Measurements from ENCODE around the gene CISTR.

The CISTR gene

DNA sequence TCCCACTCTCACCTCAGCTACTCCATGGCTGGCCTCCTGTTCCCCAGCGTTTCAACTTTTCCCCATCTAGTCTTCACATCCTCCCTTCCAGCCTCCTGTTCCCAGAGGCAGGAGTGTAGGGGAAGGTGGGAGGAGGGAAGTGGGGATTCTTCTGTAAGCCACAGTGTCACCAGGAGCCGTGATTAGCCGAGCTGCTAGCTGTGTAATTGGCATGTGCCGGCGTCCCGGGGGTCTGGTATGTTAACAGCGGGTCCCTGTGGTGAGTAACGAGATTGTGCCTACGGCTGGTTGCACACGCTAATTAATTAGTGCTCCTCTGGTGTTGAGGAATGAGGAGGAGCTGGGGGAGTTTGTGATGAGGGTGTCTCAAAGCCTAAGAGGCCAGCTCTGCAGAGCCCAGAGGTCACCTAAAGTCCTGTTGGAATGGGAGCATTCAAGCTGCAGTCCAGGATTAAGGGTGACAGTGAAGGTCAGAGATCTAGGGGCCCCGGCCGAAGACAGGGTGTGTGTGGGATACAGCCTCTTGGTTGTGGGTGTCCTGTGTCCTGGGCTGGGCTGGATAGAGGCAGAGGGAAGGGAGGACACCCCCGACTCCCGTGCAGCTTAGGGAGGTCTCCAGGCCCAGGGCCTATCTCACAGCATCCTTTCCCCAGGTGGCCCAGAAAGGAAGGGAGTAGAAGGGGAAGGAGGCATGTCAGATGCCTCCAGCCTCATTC, 14.5 kb downstream of the CISTR start:
- no peak overlapping the region for H4K91ac ChIP-seq (ENCODE audit: low read depth, low read length, poor library complexity)
- H2BK5ac ChIP-seq (ENCODE audit: low read length): no peak overlapping the region
- peaks cover 3 to 88% (median 40%) of the 10 kb centered on the region in 3 experiments for H3K27me3 ChIP-seq (ENCODE audit: control insufficient read depth in 3 of 3, insufficient read depth in 3 of 3, low read depth in 1 of 3, low read length in 3 of 3)
- no peak overlapping the region for H3K4me2 ChIP-seq (ENCODE audit: insufficient read depth, low read length, poor library complexity, severe bottlenecking)
- no peak overlapping the region for H3K27ac ChIP-seq (replicated peaks; ENCODE audit: low read length)
- no peak overlapping the region for H4K8ac ChIP-seq (ENCODE audit: low read depth, low read length)
- no peaks in the 10 kb centered on the region for H3K36me3 ChIP-seq (replicated peaks in 1 of 2; ENCODE audit: control insufficient read depth in 2 of 2, insufficient read depth in 2 of 2, low read length in 2 of 2)
- H3K18ac ChIP-seq (ENCODE audit: low read length): peak overlapping the region; percentile 88
- H3K9me3 ChIP-seq (replicated peaks in 1 of 2; ENCODE audit: control insufficient read depth in 2 of 2, insufficient read depth in 1 of 2, low read depth in 1 of 2, low read length in 2 of 2): peaks cover 0 to 2% of the 10 kb centered on the region in 2 donors
- WGBS, 2 donors (ENCODE audit: extremely low coverage in 2 of 2, insufficient read length in 2 of 2, insufficient replicate concordance in 1 of 2): no CpG with 5 or more reads among the region's 14 CpGs
- no peaks in the 10 kb centered on the region for H3K79me1 ChIP-seq (ENCODE audit: low read depth, low read length)
- no peak overlapping the region for H3K4ac ChIP-seq (ENCODE audit: low read length)
- H3K23ac ChIP-seq (ENCODE audit: low read depth, low read length, poor library complexity): peak overlapping the region; percentile 37
- H2BK15ac ChIP-seq (ENCODE audit: low read length): no peak overlapping the region
- no peak overlapping the region for H3K14ac ChIP-seq (ENCODE audit: low read length)
- no peak overlapping the region for H2AFZ ChIP-seq (ENCODE audit: low read length)
- H3K9ac ChIP-seq (ENCODE audit: low read depth, low read length, poor library complexity): no peak overlapping the region
- H3K4me3 ChIP-seq (ENCODE audit: low read length in 2 of 2): no peak overlapping the region
- peak overlapping the region; percentile 79 for H2AK5ac ChIP-seq (ENCODE audit: low read depth, low read length)
- DNase-seq (ENCODE audit: low spot score): peak; percentile 69
- H2BK12ac ChIP-seq (ENCODE audit: low read length): peak overlapping the region; percentile 59
- peak overlapping the region; percentile 97 for H2BK120ac ChIP-seq (ENCODE audit: low read depth, low read length)
- peaks cover 5 to 27% of the 10 kb centered on the region in 2 donors for H3K4me1 ChIP-seq (ENCODE audit: control insufficient read depth in 2 of 2, insufficient read depth in 1 of 2, low read depth in 1 of 2, low read length in 2 of 2)

DNA sequence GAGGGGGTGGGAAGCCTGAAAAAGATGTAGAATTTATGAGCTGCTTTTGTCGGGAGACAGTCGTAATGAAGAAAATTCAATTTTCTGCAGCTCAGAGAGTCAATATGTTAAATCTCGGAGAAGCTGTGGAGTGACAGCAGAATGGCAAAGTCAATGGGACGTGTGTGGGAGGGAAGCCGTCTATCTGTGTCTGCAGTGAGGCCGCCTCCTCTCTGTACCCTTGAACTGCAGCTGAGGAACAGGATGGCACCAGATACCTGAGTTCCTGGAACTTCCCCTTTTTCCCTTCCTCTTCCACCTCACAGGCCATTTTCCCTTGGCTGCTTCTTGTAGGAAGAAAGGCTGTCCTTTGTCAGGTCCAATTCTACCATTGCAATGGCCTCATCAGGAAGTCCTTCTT, 15.2 kb downstream of the CISTR start:
- no peak overlapping the region for H3K27ac ChIP-seq (replicated peaks; ENCODE audit: low read length)
- H3K18ac ChIP-seq (ENCODE audit: low read length): peak overlapping the region; percentile 6
- H3K9ac ChIP-seq (ENCODE audit: low read depth, low read length, poor library complexity): no peak overlapping the region
- H2BK5ac ChIP-seq (ENCODE audit: low read length): no peak overlapping the region
- no peak overlapping the region for H4K8ac ChIP-seq (ENCODE audit: low read depth, low read length)
- no peak overlapping the region for H2AFZ ChIP-seq (ENCODE audit: low read length)
- H3K4me2 ChIP-seq (ENCODE audit: insufficient read depth, low read length, poor library complexity, severe bottlenecking): no peak overlapping the region
- peak overlapping the region; percentile 4 for H2AK5ac ChIP-seq (ENCODE audit: low read depth, low read length)
- no peaks in the 10 kb centered on the region for H3K79me1 ChIP-seq (ENCODE audit: low read depth, low read length)
- H4K91ac ChIP-seq (ENCODE audit: low read depth, low read length, poor library complexity): no peak overlapping the region
- H3K14ac ChIP-seq (ENCODE audit: low read length): no peak overlapping the region
- H3K4me1 ChIP-seq (ENCODE audit: control insufficient read depth in 2 of 2, insufficient read depth in 1 of 2, low read depth in 1 of 2, low read length in 2 of 2): peaks cover 5 to 27% of the 10 kb centered on the region in 2 donors
- DNase-seq (ENCODE audit: low spot score): no peak
- H3K9me3 ChIP-seq (replicated peaks in 1 of 2; ENCODE audit: control insufficient read depth in 2 of 2, insufficient read depth in 1 of 2, low read depth in 1 of 2, low read length in 2 of 2): peaks cover 0 to 2% of the 10 kb centered on the region in 2 donors
- H2BK15ac ChIP-seq (ENCODE audit: low read length): no peak overlapping the region
- no peak overlapping the region for H3K4ac ChIP-seq (ENCODE audit: low read length)
- no CpG with 5 or more reads among the region's 6 CpGs for WGBS, 2 donors (ENCODE audit: extremely low coverage in 2 of 2, insufficient read length in 2 of 2, insufficient replicate concordance in 1 of 2)
- H3K27me3 ChIP-seq (ENCODE audit: control insufficient read depth in 3 of 3, insufficient read depth in 3 of 3, low read depth in 1 of 3, low read length in 3 of 3): peaks cover 3 to 86% (median 40%) of the 10 kb centered on the region in 3 experiments
- no peak overlapping the region for H2BK120ac ChIP-seq (ENCODE audit: low read depth, low read length)
- peak overlapping the region; percentile 82 for H2BK12ac ChIP-seq (ENCODE audit: low read length)
- H3K4me3 ChIP-seq (ENCODE audit: low read length in 2 of 2): no peak overlapping the region
- H3K23ac ChIP-seq (ENCODE audit: low read depth, low read length, poor library complexity): no peak overlapping the region
- no peaks in the 10 kb centered on the region for H3K36me3 ChIP-seq (replicated peaks in 1 of 2; ENCODE audit: control insufficient read depth in 2 of 2, insufficient read depth in 2 of 2, low read length in 2 of 2)

DNA sequence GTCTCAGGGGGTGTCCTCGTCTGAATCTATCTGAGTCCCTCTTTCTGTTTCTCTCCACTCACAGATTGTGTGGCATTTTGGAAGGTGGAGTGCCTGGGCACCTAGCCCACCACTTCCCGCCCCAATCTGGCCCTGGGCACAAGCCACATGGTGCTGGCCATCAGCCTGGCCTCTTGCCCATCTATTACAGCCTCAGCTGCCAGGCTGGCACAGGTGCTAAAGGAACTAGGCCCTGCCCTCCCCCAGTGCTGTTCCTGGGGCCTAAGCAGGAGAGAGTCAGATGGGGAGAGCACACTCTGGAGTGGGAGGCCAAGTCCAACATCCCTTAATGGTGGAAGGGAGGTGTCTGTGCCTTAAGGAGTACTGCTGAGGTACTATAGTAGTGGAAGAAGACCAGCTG, 16.2 kb downstream of the CISTR start:
- Histone ChIP-seq H3K4ac (ENCODE audit: low read length) (peak overlapping the region; percentile 53), H2BK15ac (ENCODE audit: low read length) (peak overlapping the region; percentile 71), H2BK12ac (ENCODE audit: low read length) (peak overlapping the region; percentile 18), H3K14ac (ENCODE audit: low read length) (no peak overlapping the region), H4K91ac (ENCODE audit: low read depth, low read length, poor library complexity) (no peak overlapping the region), H2BK5ac (ENCODE audit: low read length) (no peak overlapping the region), H2AK5ac (ENCODE audit: low read depth, low read length) (peak overlapping the region; percentile 92), H3K4me2 (ENCODE audit: insufficient read depth, low read length, poor library complexity, severe bottlenecking) (no peak overlapping the region), H3K18ac (ENCODE audit: low read length) (peak overlapping the region; percentile 56), H3K4me3 (ENCODE audit: low read length in 2 of 2) (peak overlapping the region in 1 of 2 donors; percentile 7), H3K36me3 (replicated peaks in 1 of 2; ENCODE audit: control insufficient read depth in 2 of 2, insufficient read depth in 2 of 2, low read length in 2 of 2) (no peaks in the 10 kb centered on the region), H4K8ac (ENCODE audit: low read depth, low read length) (no peak overlapping the region), H3K9ac (ENCODE audit: low read depth, low read length, poor library complexity) (no peak overlapping the region), H3K4me1 (ENCODE audit: control insufficient read depth in 2 of 2, insufficient read depth in 1 of 2, low read depth in 1 of 2, low read length in 2 of 2) (peaks cover 5 to 27% of the 10 kb centered on the region in 2 donors), H3K27ac (replicated peaks; ENCODE audit: low read length) (no peak overlapping the region), H3K79me1 (ENCODE audit: low read depth, low read length) (no peaks in the 10 kb centered on the region), H3K23ac (ENCODE audit: low read depth, low read length, poor library complexity) (no peak overlapping the region), H3K27me3 (ENCODE audit: control insufficient read depth in 3 of 3, insufficient read depth in 3 of 3, low read depth in 1 of 3, low read length in 3 of 3) (peaks cover 3 to 82% (median 37%) of the 10 kb centered on the region in 3 experiments), H3K9me3 (replicated peaks in 1 of 2; ENCODE audit: control insufficient read depth in 2 of 2, insufficient read depth in 1 of 2, low read depth in 1 of 2, low read length in 2 of 2) (no peaks in the 10 kb centered on the region), H2BK120ac (ENCODE audit: low read depth, low read length) (no peak overlapping the region), H2AFZ (ENCODE audit: low read length) (no peak overlapping the region)
- DNase-seq (ENCODE audit: low spot score): no peak
- WGBS, 2 donors (ENCODE audit: extremely low coverage in 2 of 2, insufficient read length in 2 of 2, insufficient replicate concordance in 1 of 2): no CpG with 5 or more reads among the region's 2 CpGs

DNA sequence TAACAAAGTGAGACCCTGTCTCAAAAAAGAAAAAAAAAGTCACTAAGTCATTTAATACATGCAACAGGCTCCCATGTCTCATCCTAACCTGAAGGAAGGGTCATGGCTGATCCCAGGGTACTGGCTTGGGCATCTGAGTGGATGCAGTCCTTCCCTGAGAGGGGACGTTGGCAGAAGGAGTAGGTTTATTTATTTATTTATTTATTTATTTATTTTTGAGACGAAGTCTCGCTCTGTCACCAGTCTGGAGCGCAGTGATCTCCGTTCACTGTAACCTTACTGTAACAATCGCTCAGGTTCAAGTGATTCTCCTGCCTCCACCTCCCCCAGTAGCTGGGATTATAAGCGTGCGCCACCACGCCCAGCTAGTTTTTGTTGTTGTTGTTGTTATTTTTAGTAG, 17.4 kb downstream of the CISTR start:
- Histone ChIP-seq H4K8ac (ENCODE audit: low read depth, low read length) (no peak overlapping the region), H3K9me3 (replicated peaks in 1 of 2; ENCODE audit: control insufficient read depth in 2 of 2, insufficient read depth in 1 of 2, low read depth in 1 of 2, low read length in 2 of 2) (no peaks in the 10 kb centered on the region), H3K18ac (ENCODE audit: low read length) (no peak overlapping the region), H2AK5ac (ENCODE audit: low read depth, low read length) (no peak overlapping the region), H3K36me3 (replicated peaks in 1 of 2; ENCODE audit: control insufficient read depth in 2 of 2, insufficient read depth in 2 of 2, low read length in 2 of 2) (no peaks in the 10 kb centered on the region), H2BK12ac (ENCODE audit: low read length) (no peak overlapping the region), H2BK15ac (ENCODE audit: low read length) (no peak overlapping the region), H4K91ac (ENCODE audit: low read depth, low read length, poor library complexity) (no peak overlapping the region), H3K79me1 (ENCODE audit: low read depth, low read length) (no peaks in the 10 kb centered on the region), H3K9ac (ENCODE audit: low read depth, low read length, poor library complexity) (no peak overlapping the region), H2AFZ (ENCODE audit: low read length) (no peak overlapping the region), H2BK120ac (ENCODE audit: low read depth, low read length) (no peak overlapping the region), H3K4me1 (ENCODE audit: control insufficient read depth in 2 of 2, insufficient read depth in 1 of 2, low read depth in 1 of 2, low read length in 2 of 2) (peaks cover 2 to 25% of the 10 kb centered on the region in 2 donors), H3K14ac (ENCODE audit: low read length) (no peak overlapping the region), H3K23ac (ENCODE audit: low read depth, low read length, poor library complexity) (no peak overlapping the region), H3K4me3 (ENCODE audit: low read length in 2 of 2) (no peak overlapping the region), H2BK5ac (ENCODE audit: low read length) (no peak overlapping the region), H3K4me2 (ENCODE audit: insufficient read depth, low read length, poor library complexity, severe bottlenecking) (no peak overlapping the region), H3K27ac (replicated peaks; ENCODE audit: low read length) (no peak overlapping the region), H3K27me3 (ENCODE audit: control insufficient read depth in 3 of 3, insufficient read depth in 3 of 3, low read depth in 1 of 3, low read length in 3 of 3) (peaks cover 3 to 71% (median 27%) of the 10 kb centered on the region in 3 experiments), H3K4ac (ENCODE audit: low read length) (no peak overlapping the region)
- no peak for DNase-seq (ENCODE audit: low spot score)
- no CpG with 5 or more reads among the region's 9 CpGs for WGBS, 2 donors (ENCODE audit: extremely low coverage in 2 of 2, insufficient read length in 2 of 2, insufficient replicate concordance in 1 of 2)

Data from neuronal stem cell (in vitro differentiated cells).